Measurements from ENCODE around the gene CZIB. TPM values are rescaled to one million over a fixed set of nuclear protein-coding genes. Genes with fewer than 3 reads are reported as not detected.

Gene CZIB
- total RNA-seq, 1 experiment from 2014 or later = 50.3 TPM

- BruUV-seq (replicated peaks) = no TSS peak
- intact Hi-C loops (cut with micrococcal nuclease; ENCODE audit: unreplicated experiment) = no loop called here
- Histone ChIP-seq H3K9me2 (ENCODE audit: insufficient read depth) (no peaks in the 10 kb centered on the region), H3K4me1 (replicated peaks; ENCODE audit: insufficient read depth) (peaks cover 16% of the 10 kb centered on the region), H3K79me2 (ENCODE audit: low read depth) (peaks cover 17% of the 10 kb centered on the region), H3K36me3 (ENCODE audit: low read depth) (no peaks in the 10 kb centered on the region), H3K4me2 (no peak overlapping the region), H2AFZ (no peak overlapping the region), H3K27ac (no peak overlapping the region), H3F3A (ENCODE audit: insufficient read depth, low read depth) (peaks cover 9% of the 10 kb centered on the region; the same call in 1 of the 2 replicates), H3K4me3 (no peak overlapping the region), H4K20me1 (ENCODE audit: insufficient read depth) (no peaks in the 10 kb centered on the region), H3K27me3 (ENCODE audit: insufficient read depth, low read depth) (no peaks in the 10 kb centered on the region), H3K9me3 (ENCODE audit: insufficient read depth, low read depth) (no peaks in the 10 kb centered on the region)
- DNase-seq = no peak
- ChIA-PET POLR2A (ENCODE audit: unreplicated experiment) (no interaction called here), CTCF (no interaction called here)
- TF ChIP-seq, protein P1, sequence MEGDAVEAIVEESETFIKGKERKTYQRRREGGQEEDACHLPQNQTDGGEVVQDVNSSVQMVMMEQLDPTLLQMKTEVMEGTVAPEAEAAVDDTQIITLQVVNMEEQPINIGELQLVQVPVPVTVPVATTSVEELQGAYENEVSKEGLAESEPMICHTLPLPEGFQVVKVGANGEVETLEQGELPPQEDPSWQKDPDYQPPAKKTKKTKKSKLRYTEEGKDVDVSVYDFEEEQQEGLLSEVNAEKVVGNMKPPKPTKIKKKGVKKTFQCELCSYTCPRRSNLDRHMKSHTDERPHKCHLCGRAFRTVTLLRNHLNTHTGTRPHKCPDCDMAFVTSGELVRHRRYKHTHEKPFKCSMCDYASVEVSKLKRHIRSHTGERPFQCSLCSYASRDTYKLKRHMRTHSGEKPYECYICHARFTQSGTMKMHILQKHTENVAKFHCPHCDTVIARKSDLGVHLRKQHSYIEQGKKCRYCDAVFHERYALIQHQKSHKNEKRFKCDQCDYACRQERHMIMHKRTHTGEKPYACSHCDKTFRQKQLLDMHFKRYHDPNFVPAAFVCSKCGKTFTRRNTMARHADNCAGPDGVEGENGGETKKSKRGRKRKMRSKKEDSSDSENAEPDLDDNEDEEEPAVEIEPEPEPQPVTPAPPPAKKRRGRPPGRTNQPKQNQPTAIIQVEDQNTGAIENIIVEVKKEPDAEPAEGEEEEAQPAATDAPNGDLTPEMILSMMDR (conservative IDR thresholded peaks at IDR 0.05) = no peak
- TF ChIP-seq EZH2 (IDR thresholded peaks at IDR 0.05; ENCODE audit: low read depth) = no peak
Observed at GRCh38 chr1:53218201-53218600, 2.2 kb downstream of the CZIB start.

DNA sequence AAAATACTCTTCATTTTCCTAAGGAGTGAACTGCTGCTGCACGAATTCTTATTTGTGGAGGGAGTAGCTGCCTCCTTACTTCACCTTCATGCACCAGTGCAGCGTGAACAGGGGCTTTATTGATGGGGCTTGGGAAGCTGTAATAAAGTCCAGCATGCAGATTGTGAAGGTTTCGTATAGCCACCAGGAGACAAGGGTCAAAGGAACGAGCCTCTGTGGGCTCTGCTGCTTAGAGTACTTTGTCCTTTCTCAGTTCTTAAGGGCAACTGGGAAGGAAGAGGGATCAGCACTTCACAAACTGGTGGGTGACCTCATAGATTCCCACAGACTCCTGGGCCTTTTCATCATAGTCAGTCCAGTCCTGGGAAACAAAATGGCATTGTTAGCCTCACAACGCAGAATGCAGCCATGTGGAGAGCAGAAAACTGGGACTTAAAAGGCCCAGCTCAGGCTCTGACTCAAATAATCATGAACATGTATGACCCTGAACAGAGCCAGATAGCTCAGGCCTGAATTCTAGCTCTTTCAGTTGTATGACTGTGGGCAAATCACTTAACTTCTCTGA, 6.0 kb downstream of the CZIB start:
- no peaks in the 10 kb centered on the region for H3K9me2 ChIP-seq (ENCODE audit: insufficient read depth)
- ChIA-PET CTCF (interaction anchor here (0.9 kb wide), 1 partner anchor 498 kb away, joined by 4 read pairs; no protein-coding TSS in a partner anchor), POLR2A (ENCODE audit: unreplicated experiment) (no interaction called here)
- 0 out of 2 replicates have a peak, but pooled peaks cover 5% of the 10 kb centered on the region for H3K36me3 ChIP-seq (ENCODE audit: low read depth)
- no peak for DNase-seq
- no peaks in the 10 kb centered on the region for H4K20me1 ChIP-seq (ENCODE audit: insufficient read depth)
- no peak for TF ChIP-seq EZH2 (IDR thresholded peaks at IDR 0.05; ENCODE audit: low read depth)
- TF ChIP-seq, protein P1 (conservative IDR thresholded peaks at IDR 0.05) = no peak
- peaks cover 4% of the 10 kb centered on the region; the same call in 1 of the 2 replicates for H3F3A ChIP-seq (ENCODE audit: insufficient read depth, low read depth)
- no peak overlapping the region for H3K27ac ChIP-seq
- no peak overlapping the region for H2AFZ ChIP-seq
- no peaks in the 10 kb centered on the region for H3K27me3 ChIP-seq (ENCODE audit: insufficient read depth, low read depth)
- H3K4me1 ChIP-seq (replicated peaks; ENCODE audit: insufficient read depth) = peaks cover 5% of the 10 kb centered on the region
- no TSS peak for BruUV-seq (replicated peaks)
- no peak overlapping the region for H3K4me3 ChIP-seq
- no peak overlapping the region for H3K4me2 ChIP-seq
- intact Hi-C loops (cut with micrococcal nuclease; ENCODE audit: unreplicated experiment) = no loop called here
- H3K79me2 ChIP-seq (ENCODE audit: low read depth) = peaks cover 11% of the 10 kb centered on the region
- H3K9me3 ChIP-seq (ENCODE audit: insufficient read depth, low read depth) = no peaks in the 10 kb centered on the region

DNA sequence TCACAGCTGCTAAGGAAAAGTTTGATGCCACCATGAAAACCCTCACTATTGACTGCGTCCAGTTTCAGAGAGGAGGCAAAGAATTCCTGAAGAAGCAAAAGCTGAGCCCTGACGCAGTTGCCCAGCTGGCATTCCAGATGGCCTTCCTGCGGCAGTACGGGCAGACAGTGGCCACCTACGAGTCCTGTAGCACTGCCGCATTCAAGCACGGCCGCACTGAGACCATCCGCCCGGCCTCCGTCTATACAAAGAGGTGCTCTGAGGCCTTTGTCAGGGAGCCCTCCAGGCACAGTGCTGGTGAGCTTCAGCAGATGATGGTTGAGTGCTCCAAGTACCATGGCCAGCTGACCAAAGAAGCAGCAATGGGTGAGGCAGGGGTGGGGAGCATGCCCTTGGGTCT, 9.5 kb downstream of the CZIB start:
- TF ChIP-seq, protein P1 (conservative IDR thresholded peaks at IDR 0.05) = no peak
- no peak for TF ChIP-seq EZH2 (IDR thresholded peaks at IDR 0.05; ENCODE audit: low read depth)
- Histone ChIP-seq H3F3A (ENCODE audit: insufficient read depth, low read depth) (peaks cover 7% of the 10 kb centered on the region; the same call in 1 of the 2 replicates), H2AFZ (no peak overlapping the region), H4K20me1 (ENCODE audit: insufficient read depth) (no peaks in the 10 kb centered on the region), H3K4me2 (no peak overlapping the region), H3K27me3 (ENCODE audit: insufficient read depth, low read depth) (no peaks in the 10 kb centered on the region), H3K9me2 (ENCODE audit: insufficient read depth) (no peaks in the 10 kb centered on the region), H3K9me3 (ENCODE audit: insufficient read depth, low read depth) (peaks cover 9% of the 10 kb centered on the region), H3K79me2 (ENCODE audit: low read depth) (no peaks in the 10 kb centered on the region), H3K4me3 (no peak overlapping the region), H3K27ac (no peak overlapping the region), H3K36me3 (ENCODE audit: low read depth) (peaks cover 26% of the 10 kb centered on the region), H3K4me1 (replicated peaks; ENCODE audit: insufficient read depth) (no peaks in the 10 kb centered on the region)
- CTCF ChIA-PET = no interaction called here
- no TSS peak for BruUV-seq (replicated peaks)
- DNase-seq = no peak
- intact Hi-C loops (cut with micrococcal nuclease; ENCODE audit: unreplicated experiment) = no loop called here
- POLR2A ChIA-PET (ENCODE audit: unreplicated experiment) = no interaction called here

All from PC-9 (cell line).